Central memory CD4-positive, alpha-beta T cell (primary cell): Measurements from ENCODE around the gene RASGEF1B.

Experiments used
- DNase-seq: peaks from one replicate; pipeline ENCODE4 v3.0.0; 2022

Gene RASGEF1B

DNA sequence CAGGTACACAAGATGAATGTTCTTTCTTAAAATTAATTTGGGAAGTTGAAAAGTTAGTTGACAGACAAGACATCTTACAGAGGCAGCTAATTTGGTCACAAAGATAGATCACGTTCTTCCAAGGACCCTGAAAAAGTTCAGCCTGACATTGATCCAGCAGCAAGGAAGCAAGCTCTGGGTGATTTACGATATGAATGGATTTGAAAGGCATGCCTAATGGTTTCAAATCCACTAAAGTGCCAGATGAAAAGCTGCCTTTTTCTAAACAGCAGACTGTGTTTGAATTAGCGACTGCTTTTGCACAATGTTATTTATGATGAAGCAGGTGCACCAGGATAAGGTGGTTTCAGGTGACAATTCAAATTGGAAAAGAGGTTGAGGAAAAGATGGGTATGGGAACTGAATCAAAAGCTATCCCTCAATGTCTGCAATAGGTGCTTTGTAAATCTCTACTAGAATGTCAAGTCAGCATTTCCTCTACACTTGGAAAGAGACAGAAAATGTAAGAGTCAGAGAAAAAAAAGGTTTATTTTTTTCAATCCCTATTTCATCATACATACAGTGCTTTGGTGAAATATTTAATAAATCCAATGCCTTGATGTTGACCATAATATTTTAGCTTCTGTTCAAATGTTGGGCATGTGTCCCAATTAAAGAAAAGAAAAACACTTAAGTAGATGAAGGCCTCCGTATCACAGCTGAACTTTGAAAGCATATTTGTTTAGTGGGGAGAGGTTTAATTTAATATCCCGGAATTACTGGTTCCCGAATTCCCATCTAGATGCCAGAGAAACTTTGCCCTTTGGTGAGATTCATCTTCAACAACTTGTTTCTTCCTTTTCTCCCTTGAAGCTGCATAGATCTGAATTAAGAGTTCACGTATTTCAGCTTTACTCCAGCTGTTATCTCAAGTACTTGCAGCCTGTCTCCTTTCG lies 6.0 kb downstream of the RASGEF1B start:
- DNase-seq: no peak

DNA sequence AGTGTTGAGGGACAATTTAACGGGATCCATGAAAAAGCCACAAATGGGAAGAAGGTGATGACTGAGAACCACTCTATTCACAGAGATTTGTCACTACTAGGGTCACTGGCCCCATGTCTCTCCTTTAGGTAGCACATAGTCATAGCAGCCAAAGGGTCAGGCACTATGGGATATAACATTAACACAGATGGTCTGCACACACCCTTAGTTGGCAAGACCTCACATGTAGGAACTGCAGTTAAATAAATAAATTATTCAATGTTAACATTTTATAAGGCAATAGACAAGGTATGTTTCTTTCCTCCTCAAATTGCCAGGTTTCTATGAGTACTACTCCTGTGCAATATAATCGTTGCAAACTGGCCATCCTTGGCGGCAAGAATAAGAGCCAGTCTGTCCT lies 10.9 kb downstream of the RASGEF1B start:
- DNase-seq: no peak

DNA sequence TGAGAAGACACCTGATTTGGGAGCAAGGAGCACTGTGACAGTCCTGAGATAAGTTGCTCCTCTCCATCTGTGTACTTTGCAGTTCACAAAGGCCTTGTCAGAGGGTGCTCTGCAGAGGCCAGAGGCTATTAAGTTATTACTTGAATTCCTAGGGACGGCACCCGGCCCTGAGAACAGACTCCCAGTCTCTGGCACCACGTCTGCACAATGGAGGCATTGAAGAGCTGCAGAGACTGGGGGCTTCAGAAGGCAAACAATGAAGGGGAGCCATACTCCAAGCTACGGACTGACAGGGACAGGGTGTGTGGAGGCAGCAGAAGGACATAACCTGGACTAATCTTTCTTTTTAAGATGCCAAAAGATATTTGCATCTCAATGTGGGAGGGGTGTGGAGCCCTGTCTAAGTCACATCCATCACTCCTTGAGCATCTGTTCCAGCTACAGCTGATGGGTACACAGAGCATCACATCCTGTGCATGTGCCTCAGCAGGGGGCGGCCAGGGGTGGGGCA lies 11.5 kb downstream of the RASGEF1B start:
- DNase-seq: no peak

DNA sequence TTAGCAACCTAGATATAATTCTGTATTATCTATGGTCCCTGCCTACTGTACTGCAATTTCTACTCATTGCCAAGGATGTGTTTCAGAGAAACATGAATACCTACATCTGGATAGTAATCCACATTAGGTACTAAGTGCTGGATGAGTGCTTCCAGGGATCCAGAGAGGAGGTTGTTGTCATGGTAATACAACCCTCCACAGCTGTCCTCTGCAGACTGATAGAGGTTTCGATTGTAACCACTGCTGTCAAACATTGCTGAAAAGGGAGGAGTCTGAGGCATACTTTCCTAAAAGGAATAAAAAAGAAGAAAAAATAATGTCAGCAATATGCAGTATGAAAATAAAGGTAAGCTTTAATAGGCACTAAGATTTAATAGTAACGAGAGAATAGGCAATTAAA lies 12.5 kb downstream of the RASGEF1B start:
- DNase-seq: no peak

DNA sequence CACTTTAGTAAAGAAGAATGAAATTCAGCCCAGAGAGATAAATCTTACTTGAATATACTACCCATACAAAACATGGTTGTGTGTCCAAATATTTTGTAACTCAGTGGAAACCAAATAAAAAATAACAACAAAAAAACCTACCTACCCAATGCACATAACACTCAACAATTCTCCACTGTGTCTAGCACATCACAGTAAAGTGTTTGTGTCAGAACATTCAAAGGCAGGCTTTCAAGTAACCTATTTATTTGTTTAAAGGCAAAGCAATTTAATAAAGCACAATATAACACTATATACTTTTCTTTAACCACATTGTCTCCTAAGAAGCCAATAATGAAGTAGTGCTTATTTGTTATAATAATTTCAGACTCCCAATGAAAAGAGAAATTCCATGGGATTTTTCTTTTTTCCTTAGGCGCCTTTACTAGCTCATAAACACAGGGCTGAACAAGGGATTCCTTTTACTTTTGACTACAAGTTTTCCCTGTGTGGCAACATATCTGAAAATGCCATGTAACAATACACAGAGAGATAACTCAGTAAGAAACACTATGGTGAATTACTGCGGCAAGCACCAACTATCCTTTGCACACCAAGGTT lies 13.7 kb downstream of the RASGEF1B start:
- no peak for DNase-seq

DNA sequence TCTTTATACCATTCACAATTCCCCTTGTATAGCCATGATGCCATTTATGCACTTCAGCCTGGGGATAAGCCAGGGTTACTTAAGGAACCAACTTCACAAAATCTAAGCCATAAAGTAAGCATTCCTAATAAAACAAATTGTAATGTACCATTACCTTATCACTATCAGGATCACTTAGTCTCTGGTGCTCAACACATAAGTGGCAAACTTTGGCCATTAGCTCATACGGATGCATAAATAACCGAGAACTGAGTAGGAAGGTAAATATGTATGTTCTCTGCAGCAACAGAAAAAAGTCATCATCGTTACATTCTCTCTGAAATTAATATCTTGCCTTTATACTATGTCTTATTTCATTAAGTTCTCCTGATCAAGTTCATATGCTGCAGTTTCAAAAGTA lies 14.4 kb downstream of the RASGEF1B start:
- no peak for DNase-seq

DNA sequence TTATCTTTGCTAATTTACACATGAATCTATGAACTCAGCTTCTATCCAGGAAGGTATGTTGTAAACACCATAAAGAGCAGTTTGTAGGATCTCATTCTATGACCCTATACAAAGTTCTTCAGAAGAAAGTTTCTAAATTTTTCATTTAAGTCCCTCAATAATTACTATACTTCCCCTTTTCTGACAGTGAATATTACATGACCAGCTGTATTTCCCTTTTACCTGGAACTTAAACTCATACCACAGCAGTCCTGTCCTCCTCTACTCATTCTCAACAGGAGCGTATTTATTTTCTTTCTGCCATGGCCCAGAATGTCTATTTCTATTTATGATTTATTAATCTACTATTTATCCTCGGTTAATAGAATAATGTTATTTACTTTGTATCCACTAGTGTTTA lies 15.8 kb downstream of the RASGEF1B start:
- DNase-seq: no peak

DNA sequence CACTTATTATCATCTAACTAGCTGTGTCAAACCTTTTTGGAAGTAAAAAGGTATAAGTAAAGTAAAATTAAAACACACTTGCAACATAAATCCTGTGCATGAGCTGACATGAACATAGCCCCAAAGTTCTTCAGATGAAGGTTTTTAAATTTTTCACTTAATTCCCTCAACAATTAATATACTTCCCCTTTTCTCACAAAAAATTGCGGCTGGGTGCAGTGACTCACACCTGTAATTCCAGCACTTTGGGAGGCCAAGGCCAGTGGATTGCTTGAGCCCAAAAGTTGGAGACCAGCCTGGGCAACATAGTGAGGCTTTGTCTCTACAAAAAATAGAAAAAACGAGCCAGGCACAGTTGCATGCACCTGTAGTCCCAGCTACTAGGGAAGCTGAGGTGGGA lies 16.8 kb downstream of the RASGEF1B start:
- no peak for DNase-seq

DNA sequence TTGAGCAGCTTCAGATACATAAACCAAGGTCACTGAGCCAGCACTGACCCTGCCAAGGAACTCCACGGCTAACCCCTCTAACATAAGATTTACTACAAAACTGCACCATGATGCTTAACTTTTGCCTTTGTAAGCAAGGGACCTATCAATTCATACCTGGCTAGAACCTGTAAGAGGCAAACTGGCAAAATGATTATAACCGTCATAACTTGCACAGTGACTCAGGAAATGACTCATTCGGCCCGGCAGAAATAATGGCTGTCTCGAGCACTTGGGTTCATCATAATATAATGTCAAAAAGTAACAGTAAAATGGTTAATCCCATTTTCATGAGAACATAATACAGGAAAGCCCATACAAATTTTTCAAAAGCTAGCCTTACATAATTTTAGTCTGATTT lies 17.2 kb downstream of the RASGEF1B start:
- DNase-seq: no peak

DNA sequence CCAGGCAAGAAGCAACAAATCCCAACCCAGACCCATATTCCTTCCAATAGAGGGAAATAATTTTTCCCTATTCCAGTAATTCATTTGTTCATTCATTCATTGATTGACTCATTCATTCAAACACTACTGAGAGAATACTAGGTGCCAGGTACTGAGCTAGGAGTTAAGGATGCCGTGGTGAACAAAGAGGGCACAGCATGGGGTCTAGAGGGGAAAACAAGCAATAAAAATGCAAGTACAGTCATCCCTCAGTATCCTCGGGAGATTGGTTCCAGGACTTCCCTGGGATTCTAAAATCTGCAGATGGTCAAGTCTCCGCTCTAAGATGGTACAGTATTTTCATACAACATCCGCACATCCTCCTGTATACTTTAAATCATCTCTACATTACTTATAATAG lies 18.7 kb downstream of the RASGEF1B start:
- no peak for DNase-seq

DNA sequence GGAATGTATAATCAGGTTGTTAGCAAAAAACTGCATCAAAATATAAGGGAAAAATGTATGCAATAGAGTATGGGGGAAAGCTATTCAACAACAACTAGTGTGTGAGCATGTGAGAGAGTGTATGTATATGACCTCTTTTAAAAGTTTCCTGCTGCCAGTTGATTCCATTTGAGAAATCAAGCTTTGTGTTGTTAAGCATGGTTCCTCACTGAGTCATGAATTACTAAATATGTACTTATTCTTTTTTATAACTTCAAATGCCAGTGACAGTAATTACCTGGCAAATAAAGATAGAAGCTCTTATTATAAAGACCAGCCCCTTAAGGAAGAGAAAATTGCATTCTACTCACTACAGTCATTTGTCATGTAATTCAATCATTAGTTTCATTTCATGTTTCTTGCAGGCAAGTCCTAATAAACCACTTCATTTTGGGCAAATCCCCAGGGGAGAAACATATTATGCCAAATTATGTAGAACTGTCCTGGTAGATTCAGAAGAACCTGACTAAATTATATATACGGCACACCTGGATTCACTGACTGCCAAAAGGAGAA lies 19.2 kb downstream of the RASGEF1B start:
- no peak for DNase-seq

DNA sequence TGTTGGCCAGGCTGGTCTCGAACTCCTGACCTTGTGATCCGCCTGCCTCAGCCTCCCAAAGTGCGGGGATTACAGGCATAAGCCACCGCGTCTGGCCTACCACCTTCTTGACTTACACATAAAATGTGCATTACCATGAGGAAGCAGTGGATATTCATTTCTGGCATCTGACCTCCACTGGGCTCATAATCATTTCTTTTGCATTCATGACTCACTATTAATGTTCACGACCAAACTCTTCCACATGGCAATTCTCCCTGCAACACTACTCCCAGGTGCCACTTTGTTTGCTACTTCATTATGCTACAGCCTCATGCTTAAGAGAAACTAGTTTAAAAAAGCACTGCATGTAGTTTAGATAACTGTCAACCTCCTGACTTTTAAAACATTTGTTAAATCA lies 22.7 kb downstream of the RASGEF1B start:
- DNase-seq: no peak

DNA sequence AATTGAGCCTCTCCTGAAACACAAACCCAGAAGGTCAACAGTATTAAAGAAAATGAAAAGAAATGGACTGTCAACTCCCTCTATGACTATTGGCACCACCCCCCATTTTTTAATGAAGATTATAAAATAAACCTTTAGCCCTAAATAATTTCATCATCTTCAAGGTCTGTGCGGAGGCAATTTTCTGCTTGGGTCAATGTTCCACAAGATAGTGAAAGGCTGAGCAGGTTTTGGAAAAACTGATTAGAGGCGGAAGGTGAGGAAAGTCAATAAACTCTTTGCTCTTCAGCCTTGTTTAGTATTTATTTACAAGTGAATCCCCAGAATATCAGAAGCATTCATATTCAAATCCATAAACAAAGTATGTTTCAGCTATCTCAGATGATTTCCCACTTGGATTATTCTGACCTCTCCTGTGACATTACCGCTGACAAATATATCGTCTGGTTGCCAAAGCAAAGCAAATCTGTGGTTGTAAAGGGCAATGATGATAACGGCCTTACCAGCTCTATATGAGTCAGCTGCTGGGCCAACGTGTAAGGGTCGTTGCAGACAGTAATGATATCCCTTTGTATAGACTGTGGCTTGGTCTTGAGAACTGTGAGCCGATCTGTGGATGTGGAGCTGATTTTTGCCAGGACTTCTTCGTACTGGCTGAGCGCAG lies 24.0 kb downstream of the RASGEF1B start:
- no peak for DNase-seq

DNA sequence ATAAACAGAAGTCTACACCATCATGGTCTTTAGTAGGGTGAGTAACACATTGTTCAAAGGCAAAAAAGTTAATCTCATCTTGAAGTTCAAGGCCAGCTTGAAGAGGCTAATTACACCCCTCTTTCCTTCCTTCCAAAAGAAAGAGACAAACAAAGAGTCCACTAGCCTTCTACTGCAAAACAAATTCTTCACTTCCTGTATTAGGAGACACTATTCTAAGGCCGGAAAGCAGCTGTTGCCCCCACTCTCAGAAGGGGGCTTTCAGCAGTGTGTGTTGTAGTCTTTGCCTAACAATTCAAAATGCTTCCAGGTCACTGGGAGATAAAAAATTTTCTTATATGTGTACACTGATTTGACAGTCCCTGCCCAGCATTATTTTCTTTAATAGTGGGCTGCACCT lies 25.1 kb downstream of the RASGEF1B start:
- no peak for DNase-seq

DNA sequence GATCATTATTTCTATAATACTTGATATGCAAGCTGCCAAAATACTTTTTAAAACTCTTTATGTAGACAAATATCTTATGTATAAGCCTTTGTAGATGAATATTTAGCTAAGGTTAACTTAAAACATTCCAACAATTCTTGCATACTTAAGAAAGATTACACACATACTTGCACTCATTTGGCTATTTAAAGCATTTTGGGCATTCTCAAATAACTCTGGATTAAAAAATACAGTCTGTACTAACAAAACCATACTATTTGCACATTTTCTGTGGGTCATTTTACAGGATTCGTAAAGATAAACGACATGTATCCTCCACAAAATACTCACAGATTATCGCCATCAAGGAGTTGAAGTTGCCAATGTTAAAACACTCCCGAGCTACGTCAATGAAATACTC lies 26.5 kb downstream of the RASGEF1B start:
- DNase-seq: no peak

DNA sequence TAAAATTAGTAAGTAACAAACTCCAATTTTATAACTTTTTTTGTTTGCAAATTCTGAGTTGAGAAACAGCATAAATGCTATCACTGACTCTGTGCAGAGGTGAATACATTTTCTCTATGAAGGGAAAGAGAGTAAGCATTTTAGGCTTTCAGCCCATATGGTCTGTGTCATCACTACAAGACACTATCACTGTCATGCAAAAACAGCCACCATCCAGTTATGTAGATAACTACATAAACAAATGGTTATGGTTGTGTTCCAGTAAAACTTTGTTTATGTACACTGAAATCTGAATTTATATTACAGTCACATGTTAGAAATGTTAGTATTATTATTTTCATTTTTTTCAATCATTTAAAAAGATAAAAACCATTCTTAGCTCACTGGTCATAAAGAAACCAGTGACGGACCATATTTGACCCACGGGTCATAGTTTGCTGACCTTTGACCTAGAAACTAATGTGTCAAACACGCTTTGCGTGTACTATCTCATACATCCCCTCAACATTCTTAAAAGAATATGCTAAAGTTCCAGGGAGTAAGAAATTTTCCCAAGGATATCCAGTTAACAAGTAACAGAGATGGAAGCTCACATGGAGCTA lies 29.1 kb downstream of the RASGEF1B start:
- DNase-seq: no peak

DNA sequence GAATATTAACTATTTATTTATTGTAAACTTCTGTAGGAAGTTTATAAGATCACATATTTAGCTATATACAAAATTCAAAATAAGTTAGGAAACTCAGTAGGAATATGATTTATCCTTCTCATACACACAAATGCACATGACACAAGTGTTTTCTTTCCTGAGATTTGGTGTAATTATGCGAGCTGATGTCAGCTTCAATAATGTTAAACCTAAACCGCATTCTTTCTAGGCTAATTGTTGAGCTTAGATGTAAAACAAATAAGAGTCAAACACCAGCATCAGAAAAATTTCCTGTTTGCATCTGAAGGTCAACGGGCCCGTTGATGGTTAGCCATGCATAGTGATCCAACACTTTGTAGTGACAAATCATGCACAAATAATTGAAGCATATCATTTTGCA lies 30.8 kb downstream of the RASGEF1B start:
- no peak for DNase-seq

DNA sequence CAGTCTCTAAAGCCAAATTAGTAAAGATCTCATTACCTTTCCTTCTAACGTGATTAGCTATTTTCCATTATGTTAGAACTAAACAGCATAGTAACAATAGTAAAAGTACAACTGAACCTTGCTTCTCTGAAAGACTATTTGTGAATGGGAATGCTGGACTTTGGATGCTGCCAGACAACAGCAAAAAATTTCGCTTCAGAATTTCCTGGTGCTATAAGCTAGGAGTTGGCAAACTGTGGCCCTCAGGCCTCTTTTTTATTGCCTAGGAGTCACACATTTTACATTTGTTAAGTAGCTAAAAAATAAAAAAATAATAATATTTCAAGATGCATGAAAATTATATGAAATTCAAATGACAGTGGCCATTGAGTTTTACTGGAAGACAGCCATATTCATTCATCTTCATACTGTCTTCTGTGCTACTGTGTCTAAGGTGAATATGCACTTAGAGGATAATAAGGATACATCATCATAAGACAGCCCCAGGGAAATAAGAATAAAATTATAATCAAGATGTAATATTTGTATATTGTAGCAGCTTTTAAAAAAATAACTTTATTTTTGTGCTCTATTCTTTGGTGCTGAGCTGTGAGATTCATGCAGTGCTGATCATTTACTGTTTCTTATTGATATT lies 34.6 kb downstream of the RASGEF1B start:
- DNase-seq: no peak

DNA sequence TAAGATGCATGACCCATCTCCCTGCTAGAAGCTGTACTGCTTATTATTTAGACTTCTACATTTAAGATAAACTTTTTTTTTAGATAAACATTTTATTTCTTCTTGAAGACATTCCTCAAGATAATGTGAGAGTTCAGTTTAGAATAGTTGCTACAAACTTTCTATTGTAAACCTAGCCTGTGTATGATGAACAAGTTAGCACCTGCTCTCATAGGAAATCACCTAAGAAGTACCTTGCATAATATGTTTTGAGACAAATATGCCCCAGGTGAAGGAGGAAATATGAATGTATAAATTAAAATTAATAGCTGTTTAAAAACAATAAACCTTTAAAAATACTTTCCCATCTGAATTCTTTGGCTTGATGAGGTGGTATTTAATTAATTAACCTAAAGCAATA lies 35.6 kb downstream of the RASGEF1B start:
- DNase-seq: no peak

DNA sequence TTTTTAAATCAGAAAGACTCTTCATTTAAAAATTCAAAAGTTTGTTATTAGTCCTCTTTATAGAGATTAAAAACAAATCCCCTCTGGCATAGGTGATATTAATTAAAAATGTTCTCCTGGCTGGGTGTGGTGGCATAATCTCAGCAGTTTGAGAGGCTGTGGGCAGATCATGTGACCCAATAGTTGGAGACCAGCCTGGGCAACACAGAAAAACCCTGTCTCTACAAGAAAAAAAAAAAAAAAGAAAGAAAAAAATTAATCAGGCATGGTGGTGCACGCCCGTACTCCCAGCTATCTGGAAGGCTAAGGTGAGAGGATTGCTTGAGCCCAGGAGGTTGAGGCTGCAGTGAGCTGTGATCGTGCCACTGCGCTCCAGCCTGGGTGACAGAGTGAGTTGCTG lies 38.9 kb downstream of the RASGEF1B start:
- DNase-seq: no peak

DNA sequence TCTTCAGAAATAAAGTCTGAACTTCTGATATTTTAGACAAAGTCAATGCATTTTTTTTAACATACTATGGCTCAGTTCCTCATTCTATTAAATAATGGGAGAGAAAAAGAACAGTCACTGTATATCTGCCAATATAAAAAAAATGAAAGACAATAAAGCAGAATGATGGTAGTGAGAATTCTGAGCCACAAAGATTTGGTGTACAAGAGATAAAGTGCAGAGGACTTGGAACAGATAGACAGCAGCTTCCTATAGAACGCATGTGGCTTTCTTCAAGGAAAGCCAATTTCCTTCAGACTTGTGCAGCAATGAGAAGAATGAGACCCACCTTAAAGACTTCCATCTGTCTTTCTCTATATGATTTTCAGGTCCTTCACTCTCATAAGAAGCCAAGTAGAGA lies 39.7 kb downstream of the RASGEF1B start:
- DNase-seq: no peak

DNA sequence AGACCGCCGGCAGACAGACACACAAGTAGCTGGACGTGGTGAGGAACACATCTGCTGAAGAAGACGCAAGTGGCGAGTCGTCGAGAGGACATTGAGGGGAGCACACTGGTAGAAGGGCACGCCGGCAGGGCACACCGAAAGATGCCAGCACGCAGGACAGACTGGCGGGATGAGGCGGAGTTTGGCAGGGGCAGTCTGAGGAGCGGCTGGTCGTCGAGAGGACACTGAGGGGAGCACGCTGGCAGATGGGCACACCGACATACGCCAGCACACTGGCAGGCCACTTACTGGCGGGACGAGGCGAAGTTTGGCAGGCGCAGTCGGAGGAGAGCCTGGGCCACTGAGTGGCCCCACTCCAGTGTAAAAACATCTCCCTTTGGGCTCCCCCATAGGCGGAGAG lies 42.1 kb downstream of the RASGEF1B start:
- no peak for DNase-seq

DNA sequence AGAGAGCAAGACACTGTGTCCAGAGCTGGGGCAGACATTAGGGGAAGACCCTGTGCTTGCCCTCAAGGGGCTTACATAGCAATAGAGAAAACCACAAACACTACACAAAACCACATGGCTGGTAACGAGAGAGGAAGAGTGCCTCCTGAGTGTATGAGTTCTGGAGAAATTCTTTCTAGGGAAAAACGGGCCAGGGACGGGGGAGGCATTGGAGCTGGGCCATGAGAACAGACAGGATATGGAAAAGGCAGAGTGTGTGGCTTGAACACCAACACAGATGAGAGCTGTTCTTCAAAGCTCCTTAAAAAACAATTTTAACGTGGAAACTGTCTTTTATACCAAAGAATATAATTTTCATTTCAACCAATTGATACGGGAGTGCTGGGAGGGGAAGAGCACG lies 42.7 kb downstream of the RASGEF1B start:
- DNase-seq: no peak
